GM20431 (cell line): ENCODE measurements around the gene DAZL.

ENCODE experiments used
- in situ Hi-C: fragments of 300-500 bp; cut with MseI, MboI; formaldehyde crosslinking; loops from one replicate; pipeline ENCODE4 v1.15.0; 2020; ENCODE audit warnings: low sequenced_read_pairs; ENCODE audit not compliant: unreplicated experiment

Gene DAZL

GRCh38 chr3:16550305-16550675, 54.9 kb downstream of the DAZL start:
- in situ Hi-C loops, result loop anchor here (10.0 kb wide), 1 partner anchor 265 kb away; no protein-coding TSS in a partner anchor

- in situ Hi-C loops, result no loop called here
Observed at GRCh38 chr3:16548721-16549120, 56.5 kb downstream of the DAZL start.

GRCh38 chr3:16547561-16548357, 57.5 kb downstream of the DAZL start:
- in situ Hi-C loops, result no loop called here

GRCh38 chr3:16546186-16547010, 58.8 kb downstream of the DAZL start:
- in situ Hi-C loops, result no loop called here

- in situ Hi-C loops, result no loop called here
Observed at GRCh38 chr3:16545413-16546185, 59.6 kb downstream of the DAZL start.

- in situ Hi-C loops, result no loop called here
Observed at GRCh38 chr3:16543242-16543864, 61.9 kb downstream of the DAZL start.

GRCh38 chr3:16538507-16538906, 66.7 kb downstream of the DAZL start:
- in situ Hi-C loops, result no loop called here

GRCh38 chr3:16536996-16537395, 68.2 kb downstream of the DAZL start:
- in situ Hi-C loops, result no loop called here
